WTC11 (cell line): Measurements from ENCODE around the gene DPP7. TPM values are rescaled to one million over a fixed set of nuclear protein-coding genes. Genes with fewer than 3 reads are reported as not detected.

Experiments
- ATAC-seq: fragments of 200-7000 bp; cut with Tn5 transposase; 2 replicates; pipeline ENCODE4 v1.10.0; 2021; ENCODE audit warnings: mild to moderate bottlenecking, moderate library complexity
- CTCF ChIA-PET: fragments of 300-600 bp; sonication (Branson Sonifier 250); formaldehyde crosslinking; loops from one replicate; lab custom pipeline; 2021; ENCODE audit warnings: antibody characterized with exemption; lab: Charles Lee
- POLR2A ChIA-PET: fragments of 350-600 bp; sonication (Branson Sonifier 250); formaldehyde crosslinking; loops from one replicate; lab custom pipeline; 2021; ENCODE audit warnings: antibody characterized with exemption; lab: Charles Lee
- DNase-seq: peaks from one replicate; pipeline ENCODE4 v3.0.0; 2021; ENCODE audit warnings: low spot score
- H3K27ac Mint-ChIP-seq: 2 replicates; pipeline ENCODE4 v1.8.0; 2021; ENCODE audit warnings: mixed read lengths
- H3K27me3 Mint-ChIP-seq: 2 replicates; pipeline ENCODE4 v1.8.0; 2021; ENCODE audit warnings: low read depth, mild to moderate bottlenecking, moderate library complexity, mixed read lengths
- H3K36me3 Mint-ChIP-seq: 2 replicates; pipeline ENCODE4 v1.8.0; 2021; ENCODE audit warnings: mixed read lengths
- H3K4me1 Mint-ChIP-seq: 2 replicates; pipeline ENCODE4 v1.8.0; 2022; ENCODE audit warnings: mixed read lengths
- H3K4me3 Mint-ChIP-seq: 2 replicates; pipeline ENCODE4 v1.8.0; 2021; ENCODE audit warnings: mild to moderate bottlenecking, moderate library complexity, mixed read lengths
- H3K9me3 Mint-ChIP-seq: 2 replicates; pipeline ENCODE4 v1.8.0; 2021; ENCODE audit warnings: mixed read lengths
- AFF4 ChIP-seq: sonication (generic); formaldehyde crosslinking; IDR thresholded peaks from 2 replicates; pipeline ENCODE4 v1.8.1; 2023; ENCODE audit warnings: mild to moderate bottlenecking, missing genetic modification reagents, borderline replicate concordance
- ATF1 ChIP-seq: sonication (generic); formaldehyde crosslinking; IDR thresholded peaks from 2 replicates; pipeline ENCODE4 v1.8.1; 2023; ENCODE audit warnings: mild to moderate bottlenecking, moderate library complexity, missing genetic modification reagents
- E2F5 ChIP-seq: sonication (generic); formaldehyde crosslinking; IDR thresholded peaks from 2 replicates; pipeline ENCODE4 v1.8.1; 2022; ENCODE audit warnings: mild to moderate bottlenecking, moderate library complexity, missing genetic modification reagents
- ESRRA ChIP-seq: sonication (generic); formaldehyde crosslinking; IDR thresholded peaks from 2 replicates; pipeline ENCODE4 v1.8.1; 2022; ENCODE audit warnings: mild to moderate bottlenecking, missing genetic modification reagents, borderline replicate concordance
- FOXJ3 ChIP-seq: sonication (generic); formaldehyde crosslinking; IDR thresholded peaks from 2 replicates; pipeline ENCODE4 v1.9.0; 2021; ENCODE audit warnings: missing genetic modification reagents, mild to moderate bottlenecking, borderline replicate concordance
- HMGA2 ChIP-seq: fragments of 250-450 bp; sonication (Bioruptor Pico); IDR thresholded peaks from 2 replicates; pipeline ENCODE4 v1.4.0; 2021; ENCODE audit warnings: mild to moderate bottlenecking, moderate library complexity
- IRF2 ChIP-seq: sonication (generic); formaldehyde crosslinking; IDR thresholded peaks from 2 replicates; pipeline ENCODE4 v1.8.0; 2022; ENCODE audit warnings: low read depth, missing genetic modification reagents, borderline replicate concordance
- NFE2L1 ChIP-seq: sonication (generic); formaldehyde crosslinking; IDR thresholded peaks from 2 replicates; pipeline ENCODE4 v1.8.1; 2023; ENCODE audit warnings: missing genetic modification reagents
- ZBTB21 ChIP-seq: sonication (generic); formaldehyde crosslinking; IDR thresholded peaks from 2 replicates; pipeline ENCODE4 v1.8.1; 2023; ENCODE audit warnings: mild to moderate bottlenecking, missing genetic modification reagents, borderline replicate concordance
- ZBTB43 ChIP-seq: sonication (generic); formaldehyde crosslinking; IDR thresholded peaks from 2 replicates; pipeline ENCODE4 v1.8.1; 2023; ENCODE audit warnings: mild to moderate bottlenecking, missing genetic modification reagents
- ZNF281 ChIP-seq: sonication (generic); formaldehyde crosslinking; IDR thresholded peaks from 2 replicates; pipeline ENCODE4 v1.8.0; 2023; ENCODE audit warnings: mild to moderate bottlenecking, missing genetic modification reagents
- ZNF317 ChIP-seq: sonication (generic); formaldehyde crosslinking; IDR thresholded peaks from 2 replicates; pipeline ENCODE4 v1.8.1; 2023; ENCODE audit warnings: low read depth, mild to moderate bottlenecking, moderate library complexity, missing genetic modification reagents, borderline replicate concordance
- total RNA-seq: library from RNA; stranded (reverse); gene quantifications from 3 replicates; pipeline ENCODE4 v1.2.3, GENCODE V29; 2021
- TF ChIP-seq, protein P1 (sequence below): fragments of 250-450 bp; sonication (Bioruptor Pico); IDR thresholded peaks from 2 replicates; pipeline ENCODE4 v1.9.0; 2021; ENCODE audit warnings: moderate library complexity, mild to moderate bottlenecking, inconsistent platforms, borderline replicate concordance
- TF ChIP-seq, protein P2 (sequence below): sonication (generic); formaldehyde crosslinking; IDR thresholded peaks from 2 replicates; pipeline ENCODE4 v1.8.0; 2022; ENCODE audit warnings: mild to moderate bottlenecking, missing genetic modification reagents
- TF ChIP-seq, protein P3 (sequence below): sonication (generic); formaldehyde crosslinking; IDR thresholded peaks from 2 replicates; pipeline ENCODE4 v1.8.0; 2022; ENCODE audit warnings: missing genetic modification reagents

Gene DPP7
- total RNA-seq, 1 experiment from 2014 or later: 38.9 TPM

DNA sequence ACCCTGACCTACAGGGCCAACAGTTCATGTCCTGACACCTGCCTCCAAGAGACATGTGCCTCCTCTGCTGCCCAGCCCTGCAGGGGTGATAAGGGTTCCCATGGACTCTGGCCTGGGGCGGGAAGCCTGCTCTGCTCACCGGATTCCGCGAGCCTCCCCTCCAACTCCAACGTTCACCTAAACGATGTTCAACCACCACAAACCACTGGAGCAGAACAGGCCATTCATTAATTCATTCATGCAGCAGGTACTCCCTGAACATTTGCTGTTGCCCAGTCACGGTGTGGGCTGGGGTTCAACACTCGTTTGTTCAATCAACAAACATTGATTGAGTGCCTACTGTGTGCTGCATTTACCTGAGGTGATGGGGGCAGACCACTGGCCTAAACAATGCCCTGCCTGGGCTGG lies 40.5 kb downstream of the DPP7 start:
- Mint-ChIP-seq H3K27me3 (peaks cover 24% of the 10 kb centered on the region), H3K36me3 (no peaks in the 10 kb centered on the region), H3K9me3 (no peaks in the 10 kb centered on the region), H3K27ac (no peak overlapping the region), H3K4me1 (peaks cover 24% of the 10 kb centered on the region), H3K4me3 (no peak overlapping the region)
- ChIA-PET CTCF (interaction anchor here (1.0 to 3.8 kb wide), 4 partner anchors 10 to 45 kb away, joined by 3 to 23 read pairs (median 6); no protein-coding TSS in a partner anchor), POLR2A (no interaction called here)
- DNase-seq (no peak), ATAC-seq (no peak)
- TF ChIP-seq ZNF317 (CRISPR knock-in tag): no peak
- TF ChIP-seq HMGA2 (CRISPR knock-in tag): no peak
- TF ChIP-seq FOXJ3 (CRISPR knock-in tag): no peak
- TF ChIP-seq E2F5 (CRISPR knock-in tag): no peak
- no peak for TF ChIP-seq AFF4 (CRISPR knock-in tag)
- TF ChIP-seq ZBTB43 (CRISPR knock-in tag): no peak
- TF ChIP-seq, protein P1, sequence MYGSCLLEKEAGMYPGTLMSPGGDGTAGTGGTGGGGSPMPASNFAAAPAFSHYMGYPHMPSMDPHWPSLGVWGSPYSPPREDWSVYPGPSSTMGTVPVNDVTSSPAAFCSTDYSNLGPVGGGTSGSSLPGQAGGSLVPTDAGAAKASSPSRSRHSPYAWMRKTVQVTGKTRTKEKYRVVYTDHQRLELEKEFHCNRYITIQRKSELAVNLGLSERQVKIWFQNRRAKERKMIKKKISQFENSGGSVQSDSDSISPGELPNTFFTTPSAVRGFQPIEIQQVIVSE (CRISPR knock-in tag): no peak
- no peak for TF ChIP-seq IRF2 (CRISPR knock-in tag)
- TF ChIP-seq NFE2L1 (CRISPR knock-in tag): no peak
- no peak for TF ChIP-seq ATF1 (CRISPR knock-in tag)
- TF ChIP-seq, protein P2, sequence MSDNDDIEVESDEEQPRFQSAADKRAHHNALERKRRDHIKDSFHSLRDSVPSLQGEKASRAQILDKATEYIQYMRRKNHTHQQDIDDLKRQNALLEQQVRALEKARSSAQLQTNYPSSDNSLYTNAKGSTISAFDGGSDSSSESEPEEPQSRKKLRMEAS: no peak
- TF ChIP-seq ZBTB21: no peak
- TF ChIP-seq, protein P3, sequence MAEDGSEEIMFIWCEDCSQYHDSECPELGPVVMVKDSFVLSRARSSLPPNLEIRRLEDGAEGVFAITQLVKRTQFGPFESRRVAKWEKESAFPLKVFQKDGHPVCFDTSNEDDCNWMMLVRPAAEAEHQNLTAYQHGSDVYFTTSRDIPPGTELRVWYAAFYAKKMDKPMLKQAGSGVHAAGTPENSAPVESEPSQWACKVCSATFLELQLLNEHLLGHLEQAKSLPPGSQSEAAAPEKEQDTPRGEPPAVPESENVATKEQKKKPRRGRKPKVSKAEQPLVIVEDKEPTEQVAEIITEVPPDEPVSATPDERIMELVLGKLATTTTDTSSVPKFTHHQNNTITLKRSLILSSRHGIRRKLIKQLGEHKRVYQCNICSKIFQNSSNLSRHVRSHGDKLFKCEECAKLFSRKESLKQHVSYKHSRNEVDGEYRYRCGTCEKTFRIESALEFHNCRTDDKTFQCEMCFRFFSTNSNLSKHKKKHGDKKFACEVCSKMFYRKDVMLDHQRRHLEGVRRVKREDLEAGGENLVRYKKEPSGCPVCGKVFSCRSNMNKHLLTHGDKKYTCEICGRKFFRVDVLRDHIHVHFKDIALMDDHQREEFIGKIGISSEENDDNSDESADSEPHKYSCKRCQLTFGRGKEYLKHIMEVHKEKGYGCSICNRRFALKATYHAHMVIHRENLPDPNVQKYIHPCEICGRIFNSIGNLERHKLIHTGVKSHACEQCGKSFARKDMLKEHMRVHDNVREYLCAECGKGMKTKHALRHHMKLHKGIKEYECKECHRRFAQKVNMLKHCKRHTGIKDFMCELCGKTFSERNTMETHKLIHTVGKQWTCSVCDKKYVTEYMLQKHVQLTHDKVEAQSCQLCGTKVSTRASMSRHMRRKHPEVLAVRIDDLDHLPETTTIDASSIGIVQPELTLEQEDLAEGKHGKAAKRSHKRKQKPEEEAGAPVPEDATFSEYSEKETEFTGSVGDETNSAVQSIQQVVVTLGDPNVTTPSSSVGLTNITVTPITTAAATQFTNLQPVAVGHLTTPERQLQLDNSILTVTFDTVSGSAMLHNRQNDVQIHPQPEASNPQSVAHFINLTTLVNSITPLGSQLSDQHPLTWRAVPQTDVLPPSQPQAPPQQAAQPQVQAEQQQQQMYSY (CRISPR knock-in tag): no peak
- TF ChIP-seq ESRRA (CRISPR knock-in tag): no peak

- ChIA-PET POLR2A (interaction anchor here (0.6 to 2.9 kb wide), 3 partner anchors 14 to 170 kb away, joined by 3 to 21 read pairs (median 5); partner anchors contain the start of gene MAN1B1), CTCF (interaction anchor here (1.0 to 10.4 kb wide), 19 partner anchors 15 to 308 kb away, joined by 3 to 240 read pairs (median 7); partner anchors contain the start of genes ABCA2, ENTPD2, MAN1B1 and NPDC1)
- ATAC-seq: no peak
- Mint-ChIP-seq H3K4me1 (peaks cover 36% of the 10 kb centered on the region), H3K27ac (peak overlapping the region; percentile 95), H3K36me3 (no peaks in the 10 kb centered on the region), H3K9me3 (no peaks in the 10 kb centered on the region), H3K4me3 (peak overlapping the region; percentile 71), H3K27me3 (peaks cover 7% of the 10 kb centered on the region)
- no peak for TF ChIP-seq ZNF281 (CRISPR knock-in tag)
- no peak for DNase-seq
These were observed 43.3 kb downstream of the DPP7 start for GRCh38 chr9:137071282-137071681.
